ENCODE results near the gene SPINDOC.
A peak's percentile ranks its signal among the peaks of the same experiment; 100 is the strongest.

SPINDOC gene

GRCh38 chr11:63835158-63835545, 21.9 kb downstream of the SPINDOC start:
- no peaks in the 10 kb centered on the region for H3K36me3 ChIP-seq (ENCODE audit: insufficient read depth, low read length)
- no peak overlapping the region for H3K9ac ChIP-seq (ENCODE audit: low read depth, low read length)
- H3K9me3 ChIP-seq (ENCODE audit: control insufficient read depth, insufficient read depth, low read length), result no peaks in the 10 kb centered on the region
- peaks cover 27% of the 10 kb centered on the region for H3K4me1 ChIP-seq (ENCODE audit: insufficient read depth, low read length)

GRCh38 chr11:63837027-63837688, 23.9 kb downstream of the SPINDOC start:
- no peak overlapping the region for H3K9ac ChIP-seq (ENCODE audit: low read depth, low read length)
- H3K4me1 ChIP-seq (ENCODE audit: insufficient read depth, low read length), result peaks cover 31% of the 10 kb centered on the region
- no peaks in the 10 kb centered on the region for H3K9me3 ChIP-seq (ENCODE audit: control insufficient read depth, insufficient read depth, low read length)
- H3K36me3 ChIP-seq (ENCODE audit: insufficient read depth, low read length), result no peaks in the 10 kb centered on the region

- Histone ChIP-seq H3K9ac (ENCODE audit: low read depth, low read length) (no peak overlapping the region; the same call in 1 of the 2 replicates), H3K9me3 (ENCODE audit: control insufficient read depth, insufficient read depth, low read length) (no peaks in the 10 kb centered on the region), H3K36me3 (ENCODE audit: insufficient read depth, low read length) (no peaks in the 10 kb centered on the region), H3K4me1 (ENCODE audit: insufficient read depth, low read length) (peaks cover 30% of the 10 kb centered on the region)
These were observed 24.5 kb downstream of the SPINDOC start for GRCh38 chr11:63837739-63838138.

GRCh38 chr11:63838150-63838677, 25.0 kb downstream of the SPINDOC start:
- Histone ChIP-seq H3K9me3 (ENCODE audit: control insufficient read depth, insufficient read depth, low read length) (no peaks in the 10 kb centered on the region), H3K4me1 (ENCODE audit: insufficient read depth, low read length) (peaks cover 33% of the 10 kb centered on the region), H3K36me3 (ENCODE audit: insufficient read depth, low read length) (no peaks in the 10 kb centered on the region), H3K9ac (ENCODE audit: low read depth, low read length) (peak overlapping the region; percentile 54)

GRCh38 chr11:63838678-63839507, 25.6 kb downstream of the SPINDOC start, which contains the start of gene MARK2:
Gene MARK2, plus strand, starts transcription at chr11:63839110. Its CDS starts 397 bp downstream, at chr11:63839507.
- Histone ChIP-seq H3K9ac (ENCODE audit: low read depth, low read length) (peak within 1 kb of the TSS; percentile 90), H3K36me3 (ENCODE audit: insufficient read depth, low read length) (no peaks in the 10 kb centered on the region), H3K4me1 (ENCODE audit: insufficient read depth, low read length) (peaks cover 36% of the 10 kb centered on the region), H3K9me3 (ENCODE audit: control insufficient read depth, insufficient read depth, low read length) (no peaks in the 10 kb centered on the region)

- Histone ChIP-seq H3K4me1 (ENCODE audit: insufficient read depth, low read length) (peaks cover 45% of the 10 kb centered on the region), H3K9ac (ENCODE audit: low read depth, low read length) (peak overlapping the region; percentile 90), H3K36me3 (ENCODE audit: insufficient read depth, low read length) (no peaks in the 10 kb centered on the region), H3K9me3 (ENCODE audit: control insufficient read depth, insufficient read depth, low read length) (no peaks in the 10 kb centered on the region)
These were observed 26.5 kb downstream of the SPINDOC start for GRCh38 chr11:63839508-63840355.

GRCh38 chr11:63840356-63841060, 27.3 kb downstream of the SPINDOC start:
- H3K9ac ChIP-seq (ENCODE audit: low read depth, low read length), result peak overlapping the region; percentile 90
- peaks cover 52% of the 10 kb centered on the region for H3K4me1 ChIP-seq (ENCODE audit: insufficient read depth, low read length)
- H3K36me3 ChIP-seq (ENCODE audit: insufficient read depth, low read length), result no peaks in the 10 kb centered on the region
- no peaks in the 10 kb centered on the region for H3K9me3 ChIP-seq (ENCODE audit: control insufficient read depth, insufficient read depth, low read length)

GRCh38 chr11:63841554-63841953, 28.3 kb downstream of the SPINDOC start:
- Histone ChIP-seq H3K9ac (ENCODE audit: low read depth, low read length) (peak overlapping the region; percentile 90; the same call in 1 of the 2 replicates), H3K36me3 (ENCODE audit: insufficient read depth, low read length) (no peaks in the 10 kb centered on the region), H3K9me3 (ENCODE audit: control insufficient read depth, insufficient read depth, low read length) (no peaks in the 10 kb centered on the region), H3K4me1 (ENCODE audit: insufficient read depth, low read length) (peaks cover 56% of the 10 kb centered on the region)

- Histone ChIP-seq H3K4me1 (ENCODE audit: insufficient read depth, low read length) (peaks cover 58% of the 10 kb centered on the region), H3K36me3 (ENCODE audit: insufficient read depth, low read length) (no peaks in the 10 kb centered on the region), H3K9ac (ENCODE audit: low read depth, low read length) (no peak overlapping the region), H3K9me3 (ENCODE audit: control insufficient read depth, insufficient read depth, low read length) (no peaks in the 10 kb centered on the region)
These were observed 29.8 kb downstream of the SPINDOC start for GRCh38 chr11:63843041-63843440.

- peaks cover 55% of the 10 kb centered on the region for H3K4me1 ChIP-seq (ENCODE audit: insufficient read depth, low read length)
- H3K9ac ChIP-seq (ENCODE audit: low read depth, low read length), result no peak overlapping the region
- no peaks in the 10 kb centered on the region for H3K9me3 ChIP-seq (ENCODE audit: control insufficient read depth, insufficient read depth, low read length)
- H3K36me3 ChIP-seq (ENCODE audit: insufficient read depth, low read length), result no peaks in the 10 kb centered on the region
These were observed 31.6 kb downstream of the SPINDOC start for GRCh38 chr11:63844836-63845235.

GRCh38 chr11:63845303-63845702, 32.0 kb downstream of the SPINDOC start:
- no peaks in the 10 kb centered on the region for H3K36me3 ChIP-seq (ENCODE audit: insufficient read depth, low read length)
- H3K9ac ChIP-seq (ENCODE audit: low read depth, low read length), result no peak overlapping the region
- no peaks in the 10 kb centered on the region for H3K9me3 ChIP-seq (ENCODE audit: control insufficient read depth, insufficient read depth, low read length)
- H3K4me1 ChIP-seq (ENCODE audit: insufficient read depth, low read length), result peaks cover 55% of the 10 kb centered on the region

GRCh38 chr11:63845911-63846310, 32.7 kb downstream of the SPINDOC start:
- Histone ChIP-seq H3K36me3 (ENCODE audit: insufficient read depth, low read length) (no peaks in the 10 kb centered on the region), H3K4me1 (ENCODE audit: insufficient read depth, low read length) (peaks cover 51% of the 10 kb centered on the region), H3K9me3 (ENCODE audit: control insufficient read depth, insufficient read depth, low read length) (no peaks in the 10 kb centered on the region), H3K9ac (ENCODE audit: low read depth, low read length) (no peak overlapping the region)

GRCh38 chr11:63846897-63847296, 33.6 kb downstream of the SPINDOC start:
- H3K4me1 ChIP-seq (ENCODE audit: insufficient read depth, low read length), result peaks cover 48% of the 10 kb centered on the region
- H3K9me3 ChIP-seq (ENCODE audit: control insufficient read depth, insufficient read depth, low read length), result no peaks in the 10 kb centered on the region
- H3K9ac ChIP-seq (ENCODE audit: low read depth, low read length), result no peak overlapping the region
- H3K36me3 ChIP-seq (ENCODE audit: insufficient read depth, low read length), result no peaks in the 10 kb centered on the region

Data from ES-I3 (cell line).